ENCODE measurements around the gene LST1. TPM values are rescaled to one million over a fixed set of nuclear protein-coding genes. Genes with fewer than 3 reads are reported as not detected.
"Not testable (repeated sequence)": the region's sequence is repeated elsewhere in the genome, so short reads cannot be mapped to it uniquely, and the experiment has no call there.

Gene LST1
- total RNA-seq, 1 experiment from 2014 or later = not detected

- no peak for DNase-seq (ENCODE audit: low spot score)
- H3K27ac ChIP-seq (ENCODE audit: low read depth, low read length, poor library complexity, severe bottlenecking) = peak overlapping the region; percentile 71
- ChIA-PET CTCF (no interaction called here), POLR2A (ENCODE audit: low non-redundant PET) (no interaction called here)
- peak overlapping the region; percentile 47 for H3K4me3 ChIP-seq (ENCODE audit: low read depth, low read length, poor library complexity, severe bottlenecking)
- TF ChIP-seq EZH2 (IDR thresholded peaks at IDR 0.05; ENCODE audit: borderline replicate concordance, low read depth, low read length, poor library complexity, severe bottlenecking) (no peak), CTCF (conservative IDR thresholded peaks at IDR 0.05; ENCODE audit: low read depth, low read length) (no peak)
- no TSS peak for BruUV-seq (replicated peaks)
- peaks cover 7% of the 10 kb centered on the region for H3K36me3 ChIP-seq (ENCODE audit: insufficient read depth, low read length, poor library complexity, severe bottlenecking)
- peaks cover 11% of the 10 kb centered on the region for H3K4me1 ChIP-seq (ENCODE audit: insufficient read depth, low read length, poor library complexity, severe bottlenecking)
- no peaks in the 10 kb centered on the region for H3K9me3 ChIP-seq (ENCODE audit: low read depth, low read length, poor library complexity, severe bottlenecking)
- intact Hi-C loops (cut with micrococcal nuclease; ENCODE audit: unreplicated experiment) = loop anchor here (10.0 kb wide), 3 partner anchors 106 to 346 kb away; partner anchors contain the start of genes APOM, BAG6, CLIC1 and EHMT2
- H3K27me3 ChIP-seq (replicated peaks; ENCODE audit: insufficient read depth, low read depth, low read length, poor library complexity) = no peaks in the 10 kb centered on the region
Observed at GRCh38 chr6:31548544-31548873, 37.6 kb upstream of the LST1 start.

GRCh38 chr6:31551371-31551770 lies 34.7 kb upstream of the LST1 start:
- Histone ChIP-seq H3K4me1 (ENCODE audit: insufficient read depth, low read length, poor library complexity, severe bottlenecking) (peaks cover 11% of the 10 kb centered on the region), H3K36me3 (ENCODE audit: insufficient read depth, low read length, poor library complexity, severe bottlenecking) (peaks cover 18% of the 10 kb centered on the region)
- intact Hi-C loops (cut with micrococcal nuclease; ENCODE audit: unreplicated experiment) = loop anchor here (1.0 kb wide), 1 partner anchor 47 kb away; no protein-coding TSS in a partner anchor
- H3K27me3 ChIP-seq (replicated peaks; ENCODE audit: insufficient read depth, low read depth, low read length, poor library complexity); BruUV-seq (replicated peaks); H3K27ac ChIP-seq (ENCODE audit: low read depth, low read length, poor library complexity, severe bottlenecking); POLR2A ChIA-PET (ENCODE audit: low non-redundant PET); H3K9me3 ChIP-seq (ENCODE audit: low read depth, low read length, poor library complexity, severe bottlenecking); H3K4me3 ChIP-seq (ENCODE audit: low read depth, low read length, poor library complexity, severe bottlenecking): not testable (repeated sequence)
- TF ChIP-seq CTCF (conservative IDR thresholded peaks at IDR 0.05; ENCODE audit: low read depth, low read length) = peak; percentile 32; the same call in 1 of the 2 replicates
- CTCF ChIA-PET = interaction anchor here (2.7 kb wide), 1 partner anchor 46 kb away, joined by 30 read pairs; no protein-coding TSS in a partner anchor
- peak; percentile 46 for DNase-seq (ENCODE audit: low spot score)

- H3K4me3 ChIP-seq (ENCODE audit: low read depth, low read length, poor library complexity, severe bottlenecking) = no peak overlapping the region
- intact Hi-C loops (cut with micrococcal nuclease; ENCODE audit: unreplicated experiment) = no loop called here
- H3K27ac ChIP-seq (ENCODE audit: low read depth, low read length, poor library complexity, severe bottlenecking) = no peak overlapping the region
- no TSS peak for BruUV-seq (replicated peaks)
- no peaks in the 10 kb centered on the region for H3K9me3 ChIP-seq (ENCODE audit: low read depth, low read length, poor library complexity, severe bottlenecking)
- TF ChIP-seq CTCF (conservative IDR thresholded peaks at IDR 0.05; ENCODE audit: low read depth, low read length) = no peak
- no peak for TF ChIP-seq EZH2 (IDR thresholded peaks at IDR 0.05; ENCODE audit: borderline replicate concordance, low read depth, low read length, poor library complexity, severe bottlenecking)
- H3K27me3 ChIP-seq (replicated peaks; ENCODE audit: insufficient read depth, low read depth, low read length, poor library complexity) = no peaks in the 10 kb centered on the region
- peaks cover 22% of the 10 kb centered on the region for H3K36me3 ChIP-seq (ENCODE audit: insufficient read depth, low read length, poor library complexity, severe bottlenecking)
- no peaks in the 10 kb centered on the region for H3K4me1 ChIP-seq (ENCODE audit: insufficient read depth, low read length, poor library complexity, severe bottlenecking)
- no peak for DNase-seq (ENCODE audit: low spot score)
- POLR2A ChIA-PET (ENCODE audit: low non-redundant PET) = no interaction called here
- CTCF ChIA-PET = no interaction called here
Observed at GRCh38 chr6:31556307-31556706, 29.8 kb upstream of the LST1 start.

Measured in A673 (cell line).